GM23338 (cell line): ENCODE results near the gene MED27. TPM values are rescaled to one million over a fixed set of nuclear protein-coding genes. Genes with fewer than 3 reads are reported as not detected.

Experiments
- ATAC-seq: fragments of 200-7000 bp; cut with Tn5 transposase; 3 replicates; pipeline ENCODE4 v1.9.1; 2020
- DNase-seq: peaks from one replicate; pipeline ENCODE4 v3.0.0-alpha.2; 2015; ENCODE audit warnings: low spot score
- H2AFZ ChIP-seq: fragments of 200-600 bp; sonication (generic); 2 replicates; pipeline ENCODE4 v1.8.0; 2016; ENCODE audit warnings: antibody characterized with exemption, mild to moderate bottlenecking, moderate library complexity
- H3F3A ChIP-seq: fragments of 200-600 bp; sonication (generic); replicated peaks from 2 replicates; pipeline ENCODE4 v1.8.0; 2017; ENCODE audit warnings: antibody characterized with exemption, mixed run types, low read depth
- H3K27ac ChIP-seq: fragments of 200-600 bp; sonication (generic); 2 replicates; pipeline ENCODE4 v1.6.1; 2016; ENCODE audit warnings: low read depth
- H3K27me3 ChIP-seq: fragments of 200-600 bp; sonication (generic); 2 replicates; pipeline ENCODE4 v1.8.0; 2016; ENCODE audit warnings: mild to moderate bottlenecking, mixed run types, moderate library complexity; ENCODE audit not compliant: insufficient read depth
- H3K36me3 ChIP-seq: fragments of 200-600 bp; sonication (generic); 2 replicates; pipeline ENCODE4 v1.8.0; 2016; ENCODE audit warnings: mild to moderate bottlenecking; ENCODE audit not compliant: insufficient read depth
- H3K4me1 ChIP-seq: fragments of 200-600 bp; sonication (generic); 2 replicates; pipeline ENCODE4 v1.8.0; 2016; ENCODE audit warnings: mild to moderate bottlenecking, moderate library complexity; ENCODE audit not compliant: insufficient read depth
- H3K4me2 ChIP-seq: fragments of 200-600 bp; sonication (generic); 2 replicates; pipeline ENCODE4 v1.7.1; 2017; ENCODE audit warnings: mixed run types
- H3K4me3 ChIP-seq: fragments of 200-600 bp; sonication (generic); 2 replicates; pipeline ENCODE4 v1.6.1; 2016; ENCODE audit warnings: mixed run types
- H3K79me2 ChIP-seq: fragments of 200-600 bp; sonication (generic); replicated peaks from 2 replicates; pipeline ENCODE4 v1.8.0; 2017; ENCODE audit warnings: mild to moderate bottlenecking; ENCODE audit not compliant: insufficient read depth
- H3K9me2 ChIP-seq: fragments of 200-600 bp; sonication (generic); 2 replicates; pipeline ENCODE4 v1.8.0; 2017; ENCODE audit not compliant: insufficient read depth
- H4K20me1 ChIP-seq: fragments of 200-600 bp; sonication (generic); replicated peaks from 2 replicates; pipeline ENCODE4 v1.8.0; 2017; ENCODE audit warnings: mild to moderate bottlenecking; ENCODE audit not compliant: insufficient read depth
- H3K27ac Mint-ChIP-seq: 2 replicates; pipeline ENCODE4 v1.8.0; 2020; ENCODE audit warnings: inconsistent platforms, mild to moderate bottlenecking, moderate library complexity, mixed read lengths
- H3K27me3 Mint-ChIP-seq: 3 replicates; pipeline ENCODE4 v1.8.0; 2022; ENCODE audit warnings: low read depth, mild to moderate bottlenecking, moderate library complexity, mixed read lengths, inconsistent platforms; ENCODE audit not compliant: insufficient read depth, poor library complexity
- H3K36me3 Mint-ChIP-seq: 3 replicates; pipeline ENCODE4 v1.8.0; 2021; ENCODE audit warnings: low read depth, mild to moderate bottlenecking, inconsistent platforms, moderate library complexity, mixed read lengths
- H3K4me1 Mint-ChIP-seq: 3 replicates; pipeline ENCODE4 v1.8.0; 2020; ENCODE audit warnings: mild to moderate bottlenecking, inconsistent platforms, mixed read lengths
- H3K4me3 Mint-ChIP-seq: 3 replicates; pipeline ENCODE4 v1.8.0; 2021; ENCODE audit warnings: moderate library complexity, mild to moderate bottlenecking, inconsistent platforms, mixed read lengths
- H3K9me3 Mint-ChIP-seq: 3 replicates; pipeline ENCODE4 v1.8.0; 2020; ENCODE audit warnings: moderate library complexity, mild to moderate bottlenecking, inconsistent platforms, mixed read lengths
- CREB1 ChIP-seq: fragments of 250-450 bp; sonication (Bioruptor Pico); IDR thresholded peaks from 2 replicates; pipeline ENCODE4 v1.5.0; 2020; ENCODE audit warnings: low read depth, mild to moderate bottlenecking, moderate library complexity
- EZH2 ChIP-seq: fragments of 200-600 bp; sonication (generic); IDR thresholded peaks from one replicate; pipeline ENCODE4 v1.8.0; 2017; ENCODE audit warnings: antibody characterized with exemption, mild to moderate bottlenecking, low read depth; ENCODE audit not compliant: unreplicated experiment
- EZH2phosphoT487 ChIP-seq: fragments of 200-600 bp; sonication (generic); IDR thresholded peaks from one replicate; pipeline ENCODE4 v1.8.1; 2018; ENCODE audit warnings: antibody characterized with exemption; ENCODE audit not compliant: unreplicated experiment
- JUNB ChIP-seq: IDR thresholded peaks from one replicate; pipeline ENCODE4 v1.6.1; 2016; ENCODE audit warnings: antibody characterized with exemption; ENCODE audit not compliant: unreplicated experiment
- NANOG ChIP-seq: IDR thresholded peaks from 2 replicates; pipeline ENCODE4 v1.6.1; 2016; ENCODE audit warnings: antibody characterized with exemption, borderline replicate concordance
- POLR2AphosphoS5 ChIP-seq: IDR thresholded peaks from 2 replicates; pipeline ENCODE4 v1.6.1; 2016; ENCODE audit warnings: antibody characterized with exemption, low read depth
- STAT1 ChIP-seq: IDR thresholded peaks from one replicate; pipeline ENCODE4 v1.6.1; 2016; ENCODE audit warnings: antibody characterized with exemption; ENCODE audit not compliant: unreplicated experiment
- ZNF114 ChIP-seq: fragments of 250-450 bp; sonication (Bioruptor Pico); IDR thresholded peaks from 2 replicates; pipeline ENCODE4 v1.5.0; 2020; ENCODE audit warnings: mild to moderate bottlenecking, moderate library complexity
- ZNF331 ChIP-seq: fragments of 250-450 bp; sonication (Bioruptor Pico); IDR thresholded peaks from 2 replicates; pipeline ENCODE4 v1.5.0; 2020; ENCODE audit warnings: low read depth, mild to moderate bottlenecking, moderate library complexity
- polyA plus RNA-seq: library from polyadenylated mRNA; unstranded; fragments of >200 nt; fragmentation: Nextera tagmentation; extraction: Ambion mirVana; gene quantifications from 2 replicates; pipeline ENCODE4 v1.2.1, GENCODE V29; 2016
- total RNA-seq: library from RNA; depleted of rRNA; stranded (reverse); fragments of >200 nt; shearing (Covaris generic); gene quantifications from 2 replicates; pipeline ENCODE4 v1.2.3, GENCODE V29; 2014
- TF ChIP-seq, protein P1 (sequence below): fragments of 250-450 bp; sonication (Bioruptor Pico); IDR thresholded peaks from 2 replicates; pipeline ENCODE4 v1.5.0; 2020; ENCODE audit warnings: mild to moderate bottlenecking, moderate library complexity
- TF ChIP-seq, protein P2 (sequence below): IDR thresholded peaks from 2 replicates; pipeline ENCODE4 v1.6.1; 2016; ENCODE audit warnings: antibody characterized with exemption

The MED27 gene
- total and polyA plus RNA-seq, 2 experiments from 2014 or later = 30.6 to 35.0 TPM

- TF ChIP-seq, protein P1, sequence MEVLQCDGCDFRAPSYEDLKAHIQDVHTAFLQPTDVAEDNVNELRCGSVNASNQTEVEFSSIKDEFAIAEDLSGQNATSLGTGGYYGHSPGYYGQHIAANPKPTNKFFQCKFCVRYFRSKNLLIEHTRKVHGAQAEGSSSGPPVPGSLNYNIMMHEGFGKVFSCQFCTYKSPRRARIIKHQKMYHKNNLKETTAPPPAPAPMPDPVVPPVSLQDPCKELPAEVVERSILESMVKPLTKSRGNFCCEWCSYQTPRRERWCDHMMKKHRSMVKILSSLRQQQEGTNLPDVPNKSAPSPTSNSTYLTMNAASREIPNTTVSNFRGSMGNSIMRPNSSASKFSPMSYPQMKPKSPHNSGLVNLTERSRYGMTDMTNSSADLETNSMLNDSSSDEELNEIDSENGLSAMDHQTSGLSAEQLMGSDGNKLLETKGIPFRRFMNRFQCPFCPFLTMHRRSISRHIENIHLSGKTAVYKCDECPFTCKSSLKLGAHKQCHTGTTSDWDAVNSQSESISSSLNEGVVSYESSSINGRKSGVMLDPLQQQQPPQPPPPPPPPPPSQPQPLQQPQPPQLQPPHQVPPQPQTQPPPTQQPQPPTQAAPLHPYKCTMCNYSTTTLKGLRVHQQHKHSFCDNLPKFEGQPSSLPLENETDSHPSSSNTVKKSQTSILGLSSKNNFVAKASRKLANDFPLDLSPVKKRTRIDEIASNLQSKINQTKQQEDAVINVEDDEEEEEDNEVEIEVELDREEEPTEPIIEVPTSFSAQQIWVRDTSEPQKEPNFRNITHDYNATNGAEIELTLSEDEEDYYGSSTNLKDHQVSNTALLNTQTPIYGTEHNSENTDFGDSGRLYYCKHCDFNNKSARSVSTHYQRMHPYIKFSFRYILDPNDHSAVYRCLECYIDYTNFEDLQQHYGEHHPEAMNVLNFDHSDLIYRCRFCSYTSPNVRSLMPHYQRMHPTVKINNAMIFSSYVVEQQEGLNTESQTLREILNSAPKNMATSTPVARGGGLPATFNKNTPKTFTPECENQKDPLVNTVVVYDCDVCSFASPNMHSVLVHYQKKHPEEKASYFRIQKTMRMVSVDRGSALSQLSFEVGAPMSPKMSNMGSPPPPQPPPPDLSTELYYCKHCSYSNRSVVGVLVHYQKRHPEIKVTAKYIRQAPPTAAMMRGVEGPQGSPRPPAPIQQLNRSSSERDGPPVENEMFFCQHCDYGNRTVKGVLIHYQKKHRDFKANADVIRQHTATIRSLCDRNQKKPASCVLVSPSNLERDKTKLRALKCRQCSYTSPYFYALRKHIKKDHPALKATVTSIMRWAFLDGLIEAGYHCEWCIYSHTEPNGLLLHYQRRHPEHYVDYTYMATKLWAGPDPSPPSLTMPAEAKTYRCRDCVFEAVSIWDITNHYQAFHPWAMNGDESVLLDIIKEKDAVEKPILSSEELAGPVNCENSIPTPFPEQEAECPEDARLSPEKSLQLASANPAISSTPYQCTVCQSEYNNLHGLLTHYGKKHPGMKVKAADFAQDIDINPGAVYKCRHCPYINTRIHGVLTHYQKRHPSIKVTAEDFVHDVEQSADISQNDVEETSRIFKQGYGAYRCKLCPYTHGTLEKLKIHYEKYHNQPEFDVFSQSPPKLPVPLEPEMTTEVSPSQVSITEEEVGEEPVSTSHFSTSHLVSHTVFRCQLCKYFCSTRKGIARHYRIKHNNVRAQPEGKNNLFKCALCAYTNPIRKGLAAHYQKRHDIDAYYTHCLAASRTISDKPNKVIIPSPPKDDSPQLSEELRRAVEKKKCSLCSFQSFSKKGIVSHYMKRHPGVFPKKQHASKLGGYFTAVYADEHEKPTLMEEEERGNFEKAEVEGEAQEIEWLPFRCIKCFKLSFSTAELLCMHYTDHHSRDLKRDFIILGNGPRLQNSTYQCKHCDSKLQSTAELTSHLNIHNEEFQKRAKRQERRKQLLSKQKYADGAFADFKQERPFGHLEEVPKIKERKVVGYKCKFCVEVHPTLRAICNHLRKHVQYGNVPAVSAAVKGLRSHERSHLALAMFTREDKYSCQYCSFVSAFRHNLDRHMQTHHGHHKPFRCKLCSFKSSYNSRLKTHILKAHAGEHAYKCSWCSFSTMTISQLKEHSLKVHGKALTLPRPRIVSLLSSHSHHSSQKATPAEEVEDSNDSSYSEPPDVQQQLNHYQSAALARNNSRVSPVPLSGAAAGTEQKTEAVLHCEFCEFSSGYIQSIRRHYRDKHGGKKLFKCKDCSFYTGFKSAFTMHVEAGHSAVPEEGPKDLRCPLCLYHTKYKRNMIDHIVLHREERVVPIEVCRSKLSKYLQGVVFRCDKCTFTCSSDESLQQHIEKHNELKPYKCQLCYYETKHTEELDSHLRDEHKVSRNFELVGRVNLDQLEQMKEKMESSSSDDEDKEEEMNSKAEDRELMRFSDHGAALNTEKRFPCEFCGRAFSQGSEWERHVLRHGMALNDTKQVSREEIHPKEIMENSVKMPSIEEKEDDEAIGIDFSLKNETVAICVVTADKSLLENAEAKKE = no peak
- TF ChIP-seq POLR2AphosphoS5 (no peak), ZNF331 (no peak), JUNB (no peak)
- TF ChIP-seq, protein P2, sequence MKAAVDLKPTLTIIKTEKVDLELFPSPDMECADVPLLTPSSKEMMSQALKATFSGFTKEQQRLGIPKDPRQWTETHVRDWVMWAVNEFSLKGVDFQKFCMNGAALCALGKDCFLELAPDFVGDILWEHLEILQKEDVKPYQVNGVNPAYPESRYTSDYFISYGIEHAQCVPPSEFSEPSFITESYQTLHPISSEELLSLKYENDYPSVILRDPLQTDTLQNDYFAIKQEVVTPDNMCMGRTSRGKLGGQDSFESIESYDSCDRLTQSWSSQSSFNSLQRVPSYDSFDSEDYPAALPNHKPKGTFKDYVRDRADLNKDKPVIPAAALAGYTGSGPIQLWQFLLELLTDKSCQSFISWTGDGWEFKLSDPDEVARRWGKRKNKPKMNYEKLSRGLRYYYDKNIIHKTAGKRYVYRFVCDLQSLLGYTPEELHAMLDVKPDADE = no peak
Measured at GRCh38 chr9:132012704-132013357, 66.8 kb downstream of the MED27 start (continued).

- Histone ChIP-seq H3K4me1 (peaks cover 16% of the 10 kb centered on the region), H4K20me1 (0 out of 2 replicates have a peak, but pooled peaks cover 6% of the 10 kb centered on the region), H3K27me3 (no peaks in the 10 kb centered on the region), H3K27ac (no peak overlapping the region), H3K36me3 (no peaks in the 10 kb centered on the region), H3K4me2 (no peak overlapping the region), H2AFZ (no peak overlapping the region), H3K9me2 (no peaks in the 10 kb centered on the region), H3F3A (no peaks in the 10 kb centered on the region), H3K79me2 (peaks cover 8% of the 10 kb centered on the region), H3K4me3 (no peak overlapping the region)
- H3K4me1 Mint-ChIP-seq = peaks cover 38% of the 10 kb centered on the region
- H3K27me3 Mint-ChIP-seq = peaks cover 9% of the 10 kb centered on the region
- no peaks in the 10 kb centered on the region for H3K9me3 Mint-ChIP-seq
- ATAC-seq (no peak), DNase-seq (no peak)
- no peaks in the 10 kb centered on the region; the same call in 1 of the 3 replicates for H3K36me3 Mint-ChIP-seq
- H3K27ac Mint-ChIP-seq = no peak overlapping the region
- no peak overlapping the region for H3K4me3 Mint-ChIP-seq
- TF ChIP-seq CREB1 (CRISPR knock-in tag) (no peak), EZH2phosphoT487 (no peak), EZH2 (no peak), NANOG (no peak), STAT1 (no peak), JUNB (no peak), ZNF331 (no peak), ZNF114 (CRISPR knock-in tag) (no peak)
- TF ChIP-seq, protein P2 = no peak
Measured at GRCh38 chr9:132011896-132012295, 67.8 kb downstream of the MED27 start.
